ENCODE results near the gene SMIM29. TPM values are rescaled to one million over a fixed set of nuclear protein-coding genes. Genes with fewer than 3 reads are reported as not detected.

SMIM29 gene
- total RNA-seq, 1 donor from 2014 or later = 9.2 TPM

DNA sequence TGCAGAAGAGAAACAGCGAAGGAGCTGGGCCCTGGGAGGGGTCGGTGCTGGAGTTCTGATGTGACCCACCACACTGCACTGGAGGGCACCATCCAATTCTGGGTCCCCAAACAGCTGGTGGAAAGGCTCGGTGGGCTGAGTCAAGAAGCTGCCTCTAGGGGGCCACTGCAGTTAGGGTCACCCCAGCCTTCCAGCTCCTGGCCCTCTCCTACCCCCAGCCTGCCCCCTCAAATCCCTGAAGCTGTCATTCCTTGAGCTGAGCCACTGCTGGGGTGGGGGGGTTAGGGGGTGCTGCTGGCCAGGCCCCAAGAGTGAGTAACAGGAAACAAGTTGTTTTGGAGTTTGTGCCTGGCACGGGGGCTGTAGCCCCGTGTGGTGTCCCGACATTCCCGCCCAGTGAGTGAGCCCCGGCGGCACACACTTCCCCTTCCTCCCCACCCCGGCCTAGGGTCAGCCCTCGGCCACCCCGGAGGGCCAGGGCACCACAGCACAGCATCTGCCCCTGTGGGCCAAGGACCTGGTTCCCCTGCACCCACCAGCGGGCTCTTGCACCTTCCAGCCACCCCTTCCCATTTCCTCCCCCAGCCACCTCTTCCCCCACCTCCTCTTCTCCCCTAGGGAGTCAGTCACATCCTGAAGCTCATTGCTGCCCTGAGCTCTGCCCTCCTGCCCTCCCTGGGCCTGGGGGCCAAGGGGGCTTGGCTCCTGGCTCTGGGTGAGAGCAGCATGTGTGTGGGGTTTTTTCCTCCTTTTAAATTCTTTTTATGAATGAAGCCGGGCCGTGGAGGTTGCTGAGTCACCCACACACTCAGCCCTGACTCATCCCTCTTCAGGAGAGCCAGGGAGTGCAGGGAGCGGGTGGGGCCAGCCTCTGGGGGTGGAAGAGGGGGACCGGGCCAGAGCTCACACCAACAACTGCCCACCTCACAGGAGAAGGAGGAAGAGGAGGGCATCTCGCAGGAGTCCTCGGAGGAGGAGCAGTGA lies 4.6 kb downstream of the SMIM29 start:
- Histone ChIP-seq H3K4me3 (peak overlapping the region in 1 of 2 donors; percentile 45), H3K27ac (peak overlapping the region; percentile 76 to 77), H3K36me3 (peaks cover 0 to 9% of the 10 kb centered on the region in 2 donors), H3K9me3 (no peaks in the 10 kb centered on the region), H3K4me1 (peaks cover 7 to 22% of the 10 kb centered on the region in 2 donors), H3K27me3 (no peaks in the 10 kb centered on the region)
- TF ChIP-seq, protein P1, sequence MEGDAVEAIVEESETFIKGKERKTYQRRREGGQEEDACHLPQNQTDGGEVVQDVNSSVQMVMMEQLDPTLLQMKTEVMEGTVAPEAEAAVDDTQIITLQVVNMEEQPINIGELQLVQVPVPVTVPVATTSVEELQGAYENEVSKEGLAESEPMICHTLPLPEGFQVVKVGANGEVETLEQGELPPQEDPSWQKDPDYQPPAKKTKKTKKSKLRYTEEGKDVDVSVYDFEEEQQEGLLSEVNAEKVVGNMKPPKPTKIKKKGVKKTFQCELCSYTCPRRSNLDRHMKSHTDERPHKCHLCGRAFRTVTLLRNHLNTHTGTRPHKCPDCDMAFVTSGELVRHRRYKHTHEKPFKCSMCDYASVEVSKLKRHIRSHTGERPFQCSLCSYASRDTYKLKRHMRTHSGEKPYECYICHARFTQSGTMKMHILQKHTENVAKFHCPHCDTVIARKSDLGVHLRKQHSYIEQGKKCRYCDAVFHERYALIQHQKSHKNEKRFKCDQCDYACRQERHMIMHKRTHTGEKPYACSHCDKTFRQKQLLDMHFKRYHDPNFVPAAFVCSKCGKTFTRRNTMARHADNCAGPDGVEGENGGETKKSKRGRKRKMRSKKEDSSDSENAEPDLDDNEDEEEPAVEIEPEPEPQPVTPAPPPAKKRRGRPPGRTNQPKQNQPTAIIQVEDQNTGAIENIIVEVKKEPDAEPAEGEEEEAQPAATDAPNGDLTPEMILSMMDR (IDR thresholded peaks at IDR 0.05) = peak in 2 of 3 experiments; percentile 16 to 21
- peak; percentile 71 to 92 for DNase-seq (ENCODE audit: low spot score in 2 of 2)
- intact Hi-C loops (cut with DNase I) = loop anchor here (10.0 kb wide), 2 partner anchors 511 to 1481 kb away; partner anchors contain the start of gene SNRPC

DNA sequence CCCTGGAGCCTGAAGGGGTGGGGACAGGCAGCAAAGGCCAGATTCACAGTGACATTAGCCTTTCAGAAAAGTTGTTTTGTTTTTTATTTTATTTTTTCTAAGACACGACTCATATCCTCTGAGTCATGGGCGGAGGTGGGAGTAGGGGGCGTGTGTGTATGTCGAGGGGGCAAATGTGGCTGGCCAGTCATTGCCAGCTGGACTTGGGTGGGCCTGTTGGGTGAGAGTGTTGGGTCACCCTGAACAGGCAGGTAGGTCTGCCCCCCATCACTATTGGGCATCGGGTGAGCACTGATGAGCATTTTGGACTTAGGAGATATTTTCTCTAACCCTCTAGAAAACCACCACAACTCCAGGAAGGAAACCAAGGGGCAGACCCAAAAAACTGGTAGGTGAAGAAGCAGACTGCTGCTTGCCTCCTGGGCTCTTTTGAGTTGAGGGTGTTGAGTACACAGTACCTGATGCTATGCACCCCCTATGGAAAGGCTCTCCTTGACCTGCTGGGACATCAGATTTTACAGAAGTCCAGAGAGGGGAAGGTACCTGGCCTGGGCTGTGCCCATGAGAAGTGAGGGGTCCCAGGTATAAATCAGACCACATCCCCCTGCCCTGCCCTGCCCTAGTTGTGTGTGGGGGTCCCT lies 5.6 kb downstream of the SMIM29 start:
- intact Hi-C loops (cut with DNase I) = loop anchor here (10.0 kb wide), 2 partner anchors 512 to 1482 kb away; partner anchors contain the start of gene SNRPC
- Histone ChIP-seq H3K9me3 (no peaks in the 10 kb centered on the region), H3K4me3 (no peak overlapping the region), H3K27me3 (no peaks in the 10 kb centered on the region), H3K27ac (peak overlapping the region; percentile 76 to 77), H3K4me1 (peaks cover 7 to 22% of the 10 kb centered on the region in 2 donors), H3K36me3 (peaks cover 0 to 9% of the 10 kb centered on the region in 2 donors)
- DNase-seq (ENCODE audit: low spot score in 2 of 2) = peak in 1 of 2 donors; percentile 60
- TF ChIP-seq, protein P1 (IDR thresholded peaks at IDR 0.05) = no peak

- Histone ChIP-seq H3K27me3 (no peaks in the 10 kb centered on the region), H3K36me3 (peaks cover 0 to 9% of the 10 kb centered on the region in 2 donors), H3K27ac (peak overlapping the region; percentile 26 to 76), H3K4me3 (no peak overlapping the region), H3K9me3 (no peaks in the 10 kb centered on the region), H3K4me1 (peaks cover 7 to 22% of the 10 kb centered on the region in 2 donors)
- DNase-seq (ENCODE audit: low spot score in 2 of 2) = peak in 1 of 2 donors; percentile 56
- TF ChIP-seq, protein P1 (IDR thresholded peaks at IDR 0.05) = no peak
- intact Hi-C loops (cut with DNase I) = loop anchor here (10.0 kb wide), 2 partner anchors 512 to 1482 kb away; partner anchors contain the start of gene SNRPC
These were observed 6.3 kb downstream of the SMIM29 start for GRCh38 chr6:34242252-34243130.

DNA sequence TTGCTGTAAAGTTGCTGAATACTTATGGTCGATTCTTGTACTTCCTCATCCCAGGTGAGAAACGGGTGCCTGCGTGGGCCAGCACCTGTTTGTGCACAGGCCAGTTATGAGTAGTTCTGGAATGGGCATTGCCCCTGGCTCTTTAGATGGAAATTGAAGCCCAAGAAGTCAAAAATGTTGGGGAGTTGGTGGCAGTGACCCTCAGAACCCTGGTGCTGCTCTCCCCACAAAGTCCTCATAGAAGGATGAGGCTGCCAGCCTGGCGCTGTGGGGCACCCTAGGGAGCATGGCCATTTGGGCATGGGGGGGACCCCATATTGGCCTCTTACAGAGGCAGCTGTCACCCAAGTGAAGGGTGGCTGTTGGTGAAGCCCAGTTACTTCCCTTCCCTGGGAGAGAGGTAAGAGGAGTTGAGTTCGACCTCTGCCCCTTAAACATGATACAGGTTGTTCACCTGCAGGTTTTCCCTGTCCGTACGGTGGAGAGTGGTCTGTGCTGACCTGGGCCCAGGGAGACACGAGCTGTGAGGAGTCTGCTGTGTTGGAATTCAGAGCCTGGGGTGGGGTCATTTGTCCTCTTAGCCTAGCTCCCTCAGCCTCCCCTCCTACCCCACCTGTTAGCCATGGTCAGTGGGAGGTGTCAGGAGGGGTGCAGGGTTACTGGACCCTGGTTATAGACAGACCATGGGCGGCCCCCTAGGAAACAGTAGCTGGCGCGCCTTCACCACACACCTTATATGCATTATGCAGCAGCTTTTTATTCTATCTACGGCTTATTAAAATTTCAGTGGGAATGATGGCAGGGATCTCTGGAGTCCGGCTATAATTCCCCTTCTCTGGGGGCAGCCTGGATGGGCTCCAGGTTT lies 7.2 kb downstream of the SMIM29 start:
- Histone ChIP-seq H3K36me3 (peaks cover 0 to 9% of the 10 kb centered on the region in 2 donors), H3K27me3 (no peaks in the 10 kb centered on the region), H3K27ac (no peak overlapping the region), H3K4me1 (peaks cover 7 to 22% of the 10 kb centered on the region in 2 donors), H3K9me3 (no peaks in the 10 kb centered on the region), H3K4me3 (no peak overlapping the region)
- TF ChIP-seq, protein P1 (IDR thresholded peaks at IDR 0.05) = no peak
- DNase-seq (ENCODE audit: low spot score in 2 of 2) = peak in 1 of 2 donors; percentile 51
- intact Hi-C loops (cut with DNase I) = loop anchor here (10.0 kb wide), 2 partner anchors 513 to 1483 kb away; partner anchors contain the start of gene SNRPC

Measured in ascending aorta (tissue), 2 donors.